Epithelial cell of esophagus (primary cell): Measurements from ENCODE around the gene TMSB10.
"Not testable (repeated sequence)": the region's sequence is repeated elsewhere in the genome, so short reads cannot be mapped to it uniquely, and the experiment has no call there.

ENCODE experiments used
- DNase-seq: peaks from one replicate; pipeline ENCODE4 v3.0.0; 2010; ENCODE audit warnings: low read depth
- H3K4me3 ChIP-seq: 2 replicates; pipeline ENCODE4 v1.5.1; 2011; ENCODE audit warnings: mild to moderate bottlenecking, low read length, control low read depth
- CTCF ChIP-seq: IDR thresholded peaks from 2 replicates; pipeline ENCODE4 v1.5.1; 2011; ENCODE audit warnings: low read depth, mild to moderate bottlenecking, low read length, control low read depth, inconsistent platforms; ENCODE audit not compliant: insufficient read depth; ENCODE audit errors: missing control alignments

The TMSB10 gene

GRCh38 chr2:84875213-84875560, 30.3 kb upstream of the TMSB10 start:
- TF ChIP-seq CTCF: no peak
- no peak overlapping the region for H3K4me3 ChIP-seq
- no peak for DNase-seq

- H3K4me3 ChIP-seq, DNase-seq: not testable (repeated sequence)
These were observed 29.8 kb upstream of the TMSB10 start for GRCh38 chr2:84875619-84876018.

GRCh38 chr2:84876369-84876768, 29.1 kb upstream of the TMSB10 start:
- TF ChIP-seq CTCF: no peak
- DNase-seq: no peak
- H3K4me3 ChIP-seq: no peak overlapping the region

- DNase-seq: no peak
- no peak for TF ChIP-seq CTCF
- no peak overlapping the region for H3K4me3 ChIP-seq
These were observed 27.0 kb upstream of the TMSB10 start for GRCh38 chr2:84878459-84878858.

- no peak for TF ChIP-seq CTCF
- no peak for DNase-seq
- H3K4me3 ChIP-seq: no peak overlapping the region
These were observed 26.4 kb upstream of the TMSB10 start for GRCh38 chr2:84878896-84879583.

- no peak overlapping the region for H3K4me3 ChIP-seq
- no peak for DNase-seq
- TF ChIP-seq CTCF: no peak
These were observed 25.7 kb upstream of the TMSB10 start for GRCh38 chr2:84879584-84880394.

- DNase-seq: no peak
- H3K4me3 ChIP-seq: peak overlapping the region; percentile 37
- no peak for TF ChIP-seq CTCF
These were observed 25.1 kb upstream of the TMSB10 start for GRCh38 chr2:84880395-84880644.
